CD4-positive, alpha-beta T cell treated with Interleukin-21 for 1 hour (primary cell): ENCODE data around the gene PDLIM1.

ENCODE experiments used
- DNase-seq: peaks from one replicate; pipeline ENCODE4 v3.0.0-alpha.2; 2020

PDLIM1 gene, protein sequence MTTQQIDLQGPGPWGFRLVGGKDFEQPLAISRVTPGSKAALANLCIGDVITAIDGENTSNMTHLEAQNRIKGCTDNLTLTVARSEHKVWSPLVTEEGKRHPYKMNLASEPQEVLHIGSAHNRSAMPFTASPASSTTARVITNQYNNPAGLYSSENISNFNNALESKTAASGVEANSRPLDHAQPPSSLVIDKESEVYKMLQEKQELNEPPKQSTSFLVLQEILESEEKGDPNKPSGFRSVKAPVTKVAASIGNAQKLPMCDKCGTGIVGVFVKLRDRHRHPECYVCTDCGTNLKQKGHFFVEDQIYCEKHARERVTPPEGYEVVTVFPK

DNA sequence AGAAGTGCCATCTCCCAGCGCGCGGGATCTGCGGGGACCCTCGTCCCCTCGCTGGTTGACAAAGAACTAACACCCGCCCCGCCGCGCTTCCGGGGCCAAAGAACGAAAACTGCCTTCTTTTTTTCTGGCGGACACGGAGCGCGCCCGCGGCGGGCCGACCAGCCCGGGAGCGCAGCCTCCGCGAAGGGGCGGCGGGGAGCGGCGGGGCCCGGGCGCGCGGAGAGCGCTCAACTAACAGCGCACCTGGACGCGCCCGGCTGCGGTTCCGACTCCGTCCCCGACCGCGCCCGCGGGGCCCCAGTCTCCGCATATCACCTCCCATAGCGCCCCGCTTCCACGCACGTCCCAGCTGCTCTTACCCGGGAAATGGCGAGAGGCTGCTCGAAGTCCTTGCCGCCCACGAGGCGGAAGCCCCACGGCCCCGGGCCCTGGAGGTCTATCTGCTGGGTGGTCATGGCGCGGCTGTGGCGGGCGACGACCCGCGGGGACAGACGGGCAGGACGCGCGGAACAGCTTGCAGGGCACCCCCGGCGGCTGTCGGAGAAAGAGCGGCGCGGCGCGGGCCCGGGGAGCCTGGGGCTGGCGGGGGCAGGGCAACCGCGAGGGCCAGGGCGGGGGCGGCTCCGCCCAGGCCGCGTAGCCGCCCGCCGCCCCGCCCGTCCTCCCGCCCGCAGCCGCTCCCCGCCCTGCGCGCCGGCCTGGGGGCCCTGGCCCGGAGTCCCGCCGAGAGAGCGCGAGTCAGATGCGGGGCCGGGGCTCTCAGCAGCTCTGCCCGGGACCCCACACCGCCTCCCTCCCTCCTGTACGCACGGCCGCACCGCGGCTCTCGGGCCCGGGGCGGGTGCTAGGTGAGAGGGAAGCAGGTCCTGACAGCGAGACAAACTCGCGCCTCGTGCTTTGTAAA lies at the start of gene PDLIM1:
Gene PDLIM1, minus strand, starts transcription at position 543 of the 904 bp plus-strand sequence. Its CDS starts 88 bp downstream, at position 455.
- peak; percentile 51 for DNase-seq

DNA sequence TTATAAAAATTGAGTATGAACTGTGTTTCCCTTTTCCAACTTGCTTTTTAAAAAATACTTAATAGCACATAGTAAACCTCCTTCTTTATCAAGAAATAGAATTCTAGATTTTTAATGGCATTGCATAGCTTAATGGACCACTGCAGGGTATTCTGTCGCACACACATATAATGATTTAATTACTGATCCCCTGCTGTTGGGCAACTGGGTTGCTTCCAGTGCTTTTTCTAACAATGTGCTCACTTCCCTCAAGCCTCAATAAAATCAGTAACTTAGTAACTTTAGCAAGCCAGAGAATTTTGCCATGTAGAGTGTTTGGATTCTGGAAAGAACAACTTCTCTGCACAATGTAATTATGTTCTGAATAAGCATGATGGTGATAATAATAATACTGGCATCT lies 49.1 kb upstream of the PDLIM1 start:
- no peak for DNase-seq

DNA sequence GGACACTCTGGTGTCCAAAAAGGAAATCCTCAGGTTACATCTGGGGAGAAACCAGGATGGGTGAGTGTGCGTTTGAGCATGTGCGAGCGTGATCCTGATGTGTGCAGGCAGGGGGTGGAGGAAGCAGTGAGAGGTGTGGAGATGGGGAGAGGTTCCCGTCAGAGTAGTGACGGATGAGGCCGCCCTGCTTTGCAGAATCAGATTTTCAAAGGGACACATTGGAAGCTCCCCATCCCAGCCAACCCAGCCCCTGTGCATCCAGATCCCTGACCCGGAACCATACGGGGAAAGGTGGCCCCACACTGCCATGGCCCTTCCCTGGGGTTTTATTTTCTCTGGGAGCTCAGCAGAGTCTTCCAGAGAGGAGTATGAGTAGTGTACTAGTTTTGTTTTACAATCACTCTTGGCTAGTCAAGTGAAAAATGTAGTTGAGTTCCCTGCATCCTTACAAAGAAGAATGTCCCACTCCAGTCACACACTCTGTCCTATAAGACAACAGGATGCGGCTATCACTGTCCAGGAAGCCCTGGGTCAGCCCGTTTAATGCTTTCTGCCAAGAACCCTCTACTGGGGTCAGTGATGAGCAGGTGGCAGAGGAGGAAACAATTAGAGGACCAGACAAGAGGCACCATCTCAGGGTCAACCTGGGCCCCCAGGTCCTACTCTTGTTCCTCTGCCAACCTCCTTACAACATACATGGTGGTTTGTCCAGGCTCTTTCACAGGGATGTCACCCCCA lies 46.8 kb upstream of the PDLIM1 start:
- DNase-seq = no peak

DNA sequence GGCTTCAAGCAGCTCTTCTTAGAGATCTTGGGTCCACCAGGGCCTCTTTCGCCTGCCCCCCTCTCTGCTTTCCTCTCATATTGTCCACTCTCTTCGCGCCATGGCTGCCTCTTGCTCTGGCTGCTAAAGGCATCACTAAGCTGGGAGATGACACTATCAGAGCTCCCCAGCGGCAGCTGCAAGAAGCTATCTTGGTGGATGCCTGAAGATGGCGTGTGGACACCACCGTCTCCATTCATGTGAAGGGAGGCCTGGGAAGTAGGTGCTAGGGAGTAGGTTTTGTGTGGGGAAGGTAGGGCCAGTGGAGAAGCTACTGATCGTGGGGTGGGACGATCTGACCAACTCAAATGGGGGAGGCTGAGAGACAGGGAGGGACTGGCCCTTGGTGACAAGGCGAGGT lies 45.9 kb upstream of the PDLIM1 start:
- no peak for DNase-seq

DNA sequence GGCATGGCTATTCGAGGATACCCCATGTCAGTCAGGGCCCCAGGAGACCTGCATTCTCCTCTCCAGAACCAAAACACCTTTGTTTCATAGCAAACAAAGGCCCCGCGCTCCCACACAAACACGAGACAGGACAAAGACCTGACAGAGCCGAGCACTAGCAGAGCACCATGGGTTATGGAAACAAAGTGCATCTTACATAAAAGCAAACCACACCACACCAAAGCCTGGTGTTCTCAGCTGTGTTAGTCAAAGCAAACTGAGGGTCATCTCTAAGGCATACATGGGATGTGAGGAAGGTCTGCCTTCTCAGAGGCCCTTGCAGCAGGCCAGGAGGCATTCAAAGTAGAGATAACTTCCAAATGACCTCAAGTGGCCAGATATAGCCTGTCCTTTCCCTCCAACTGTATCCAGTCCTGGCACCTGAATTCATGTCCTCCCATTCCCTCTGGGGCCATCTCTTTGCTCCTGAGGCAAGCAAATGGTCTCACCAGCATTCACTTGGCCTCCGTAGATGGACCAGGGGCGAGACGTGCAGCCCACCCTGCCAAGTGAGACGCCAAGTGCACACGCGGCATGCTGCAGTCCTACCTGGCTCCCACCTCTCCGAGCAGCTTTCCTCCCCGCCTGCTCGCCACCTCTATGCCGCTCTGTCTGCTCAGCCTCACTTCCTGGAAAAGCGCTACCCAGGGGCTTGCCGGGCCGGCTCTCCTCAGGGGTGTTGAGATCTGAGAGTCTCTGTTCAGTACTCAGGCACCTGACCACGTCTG lies 45.3 kb upstream of the PDLIM1 start:
- DNase-seq = no peak

DNA sequence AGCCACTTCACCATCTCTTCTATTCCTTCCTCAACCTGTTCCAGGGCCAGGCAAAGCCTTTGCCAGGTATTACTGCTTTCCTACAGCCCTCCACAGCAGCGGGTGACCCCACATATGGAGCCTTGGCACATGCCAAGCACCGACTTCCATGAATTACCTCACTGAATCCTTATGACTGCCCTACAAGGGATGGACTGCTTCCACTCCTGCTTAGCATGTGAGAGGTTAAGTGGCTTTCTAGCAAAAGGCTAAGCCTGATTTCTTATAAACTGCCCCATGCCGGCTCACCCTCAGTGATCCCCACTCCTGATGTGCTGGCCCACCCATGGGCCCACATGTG lies 44.0 kb upstream of the PDLIM1 start:
- DNase-seq = no peak

DNA sequence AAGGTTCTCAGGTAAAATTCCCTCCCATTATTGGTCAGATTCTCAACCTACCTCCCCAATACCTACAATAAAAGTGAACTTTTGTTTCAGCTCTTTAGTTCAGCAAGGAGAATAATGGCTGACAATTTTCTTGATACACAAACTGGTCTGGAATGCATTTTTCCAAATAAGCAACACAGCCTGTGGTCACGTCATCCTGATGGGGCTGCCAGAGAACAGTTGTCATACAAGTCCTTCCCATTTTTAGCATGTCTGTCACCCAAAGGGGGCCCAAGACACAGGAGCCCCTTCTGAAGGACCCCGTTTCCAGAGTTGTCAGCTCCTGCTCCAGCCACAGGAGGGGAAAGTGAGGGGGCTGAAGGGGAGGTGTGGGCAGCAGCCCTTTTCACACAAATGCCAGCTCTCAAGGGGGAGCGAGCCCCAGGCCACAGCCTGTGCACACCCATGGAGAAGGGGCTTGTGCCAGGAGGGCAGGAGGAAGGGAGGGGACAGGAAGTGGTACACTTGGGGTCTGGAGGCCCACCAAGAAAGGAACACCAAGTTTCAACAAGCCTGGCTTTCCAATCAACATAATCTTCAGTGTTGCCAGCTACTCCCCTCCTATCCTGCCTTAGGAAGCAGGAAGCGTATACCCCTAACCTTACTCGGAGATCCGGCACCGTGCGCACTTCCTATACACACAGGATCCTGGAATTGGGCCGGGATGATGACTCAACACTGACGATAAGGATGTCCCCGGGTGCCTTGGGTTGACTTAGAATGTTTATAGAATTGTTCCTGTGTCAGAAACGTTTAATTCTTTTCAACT lies 43.4 kb upstream of the PDLIM1 start:
- no peak for DNase-seq

DNA sequence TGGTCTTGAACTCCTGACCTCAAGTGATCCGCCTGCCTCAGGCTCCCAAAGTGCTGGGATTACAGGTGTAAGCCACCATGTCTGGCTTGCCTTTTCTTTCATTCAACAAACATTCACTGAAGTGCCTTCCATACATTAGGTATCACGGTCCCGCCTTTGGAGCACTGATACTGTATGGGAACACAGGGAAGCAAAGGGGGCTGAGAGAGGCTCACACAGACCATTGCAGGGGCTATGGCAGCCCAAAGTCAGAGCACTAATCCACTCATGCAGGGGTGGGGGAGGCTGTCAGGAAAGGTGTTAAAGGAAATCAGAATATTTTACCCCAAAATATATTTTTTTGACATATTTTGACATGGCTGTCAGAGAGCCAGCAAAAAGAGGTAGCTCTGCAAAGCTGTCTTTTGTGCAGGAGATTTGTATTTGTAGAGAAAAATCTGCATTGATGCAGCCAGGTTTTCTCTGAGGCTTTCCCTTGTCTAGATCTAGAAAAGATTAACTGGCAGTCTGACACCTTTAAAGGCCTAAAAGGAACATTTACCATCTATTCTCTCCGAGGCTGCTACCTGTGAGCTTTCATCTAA lies 42.0 kb upstream of the PDLIM1 start:
- DNase-seq = no peak

DNA sequence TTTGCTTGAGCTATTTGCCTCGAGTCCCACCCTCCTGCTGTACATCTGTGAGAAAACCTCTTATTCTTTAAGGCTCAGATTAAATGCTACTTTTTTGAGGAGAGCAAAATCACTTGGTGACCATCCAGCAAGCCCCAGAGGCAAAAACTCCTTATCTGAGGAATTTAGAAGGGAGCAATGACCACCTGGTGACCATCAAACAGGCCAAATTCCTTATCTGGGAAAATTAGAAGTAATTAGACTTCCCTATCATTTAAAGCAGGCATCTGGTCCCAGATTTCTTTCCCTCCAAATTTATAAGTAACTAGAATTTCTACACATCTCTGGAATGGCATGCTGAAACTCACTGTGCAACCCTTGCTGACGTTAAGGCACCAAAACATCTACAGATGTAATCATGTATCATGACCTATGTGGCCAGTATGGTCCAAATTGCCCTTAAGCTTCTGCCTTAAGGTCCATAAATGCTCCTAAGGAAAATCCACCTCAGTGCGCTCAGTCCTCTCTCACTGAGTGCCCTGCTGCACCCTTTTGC lies 40.9 kb upstream of the PDLIM1 start:
- no peak for DNase-seq

DNA sequence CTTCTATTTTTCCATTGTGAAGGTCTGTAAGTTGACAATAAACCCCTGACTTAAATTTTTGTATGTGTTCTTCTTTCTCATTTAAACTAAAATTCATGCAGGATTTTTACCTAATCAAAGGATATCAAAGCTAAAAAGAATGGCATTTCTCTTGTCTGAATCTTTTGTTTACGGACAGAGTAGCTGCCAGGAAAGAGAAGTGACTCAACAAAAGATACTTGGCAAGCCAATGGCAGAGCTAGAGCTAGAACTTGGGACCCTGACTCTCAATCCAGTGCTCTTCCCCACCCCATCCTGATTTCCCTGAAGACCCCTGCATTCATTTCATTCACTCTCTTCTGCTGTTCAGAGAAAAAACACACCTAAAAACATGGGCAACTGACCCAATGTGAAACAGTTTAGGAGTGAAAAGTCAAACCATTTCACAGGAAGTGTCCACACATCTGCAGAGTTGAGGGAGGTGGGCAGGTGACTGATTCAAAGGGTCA lies 40.2 kb upstream of the PDLIM1 start:
- DNase-seq = no peak

DNA sequence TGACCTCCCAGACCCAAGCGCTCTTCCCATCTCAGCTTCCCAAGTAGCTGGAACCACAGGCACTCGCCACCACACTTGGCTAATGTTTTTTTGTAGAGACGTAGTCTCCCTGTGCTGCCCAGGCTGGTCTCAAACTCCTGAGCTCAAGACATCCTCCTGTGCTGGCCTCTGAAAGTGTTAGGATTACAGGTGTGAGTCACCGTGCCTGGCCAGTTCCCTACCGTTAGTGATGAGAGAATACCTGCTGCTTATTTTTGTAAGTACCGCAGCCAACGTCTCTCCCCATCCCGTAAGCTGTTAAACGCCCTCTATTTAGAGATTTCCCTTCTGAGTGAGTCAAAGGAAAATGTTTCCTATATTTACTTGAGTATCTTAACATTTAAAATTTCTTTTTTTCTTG lies 38.5 kb upstream of the PDLIM1 start:
- DNase-seq = no peak

DNA sequence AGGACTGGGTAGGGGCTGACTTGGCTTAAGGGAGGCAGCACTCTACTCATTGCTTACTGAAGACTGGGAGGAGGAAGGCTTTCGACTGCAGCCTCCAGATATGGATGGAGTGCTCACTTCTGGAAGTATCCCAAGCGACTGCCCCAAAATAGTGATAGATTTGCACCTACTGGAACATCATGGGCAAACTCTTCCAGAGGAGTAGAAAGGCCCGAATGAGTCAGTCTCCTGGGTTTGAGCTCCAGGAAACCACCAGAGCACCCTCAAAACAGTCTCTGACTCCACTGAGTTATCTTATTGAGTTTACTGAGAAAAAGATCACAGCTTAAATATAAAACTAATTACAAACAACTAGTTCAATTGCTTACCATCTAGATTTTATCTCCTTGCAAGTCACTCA lies 37.2 kb upstream of the PDLIM1 start:
- no peak for DNase-seq

DNA sequence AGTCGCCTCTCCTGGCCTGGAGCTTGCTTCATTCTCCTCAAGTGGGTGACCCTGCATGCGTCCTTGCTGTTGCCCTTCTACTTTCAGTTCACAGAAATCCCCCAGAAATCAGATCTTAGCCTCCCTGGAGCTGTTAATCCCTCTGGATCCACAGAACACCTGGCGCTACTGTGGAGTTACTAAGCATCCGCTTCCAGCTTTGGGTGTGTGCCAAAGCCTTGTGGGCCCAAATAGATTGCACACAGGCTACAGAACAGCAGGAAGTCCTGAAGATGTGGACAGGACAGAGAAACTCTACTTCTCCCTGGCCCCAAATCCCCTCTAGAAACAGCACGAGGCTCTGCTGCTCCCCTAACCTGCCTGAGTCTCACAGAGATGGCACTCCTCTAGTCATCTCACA lies 36.6 kb upstream of the PDLIM1 start:
- no peak for DNase-seq

DNA sequence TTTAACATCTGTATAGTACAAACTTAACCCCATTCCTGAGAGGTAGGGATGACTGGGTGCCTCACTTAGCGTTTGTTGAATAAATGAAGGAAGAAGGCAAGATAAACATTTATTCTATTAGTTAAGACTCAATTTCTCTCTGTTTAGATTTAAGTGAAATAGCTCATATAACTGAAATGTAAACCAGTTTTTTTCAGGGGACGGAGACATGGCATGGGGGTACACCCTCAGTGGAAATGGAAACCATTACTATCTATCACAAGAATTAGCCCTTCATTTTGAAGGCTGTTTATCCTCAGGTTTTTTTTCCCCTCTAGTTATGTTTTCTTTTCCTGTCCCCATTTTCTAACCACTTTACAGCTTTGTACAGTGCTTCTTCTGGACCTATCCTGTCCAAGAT lies 35.6 kb upstream of the PDLIM1 start:
- no peak for DNase-seq

DNA sequence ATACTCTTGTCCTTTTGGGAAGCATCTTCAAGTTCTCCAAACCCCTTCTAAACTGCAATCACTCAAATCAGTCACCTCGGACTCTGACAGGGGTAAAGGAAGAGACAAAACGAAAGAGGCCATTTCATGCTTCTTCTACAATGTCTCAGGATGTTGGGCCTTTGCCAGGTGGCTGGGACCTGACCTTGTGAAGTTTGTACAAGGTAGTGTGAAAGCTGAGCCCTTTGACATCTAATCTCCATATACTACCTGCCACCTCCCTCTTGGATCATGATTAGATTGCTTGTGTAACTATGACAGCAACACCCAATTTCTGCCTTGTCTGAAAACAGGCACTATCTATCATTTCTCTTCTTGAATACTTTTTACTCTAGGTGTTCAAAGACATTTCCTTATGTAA lies 35.1 kb upstream of the PDLIM1 start:
- DNase-seq = no peak

DNA sequence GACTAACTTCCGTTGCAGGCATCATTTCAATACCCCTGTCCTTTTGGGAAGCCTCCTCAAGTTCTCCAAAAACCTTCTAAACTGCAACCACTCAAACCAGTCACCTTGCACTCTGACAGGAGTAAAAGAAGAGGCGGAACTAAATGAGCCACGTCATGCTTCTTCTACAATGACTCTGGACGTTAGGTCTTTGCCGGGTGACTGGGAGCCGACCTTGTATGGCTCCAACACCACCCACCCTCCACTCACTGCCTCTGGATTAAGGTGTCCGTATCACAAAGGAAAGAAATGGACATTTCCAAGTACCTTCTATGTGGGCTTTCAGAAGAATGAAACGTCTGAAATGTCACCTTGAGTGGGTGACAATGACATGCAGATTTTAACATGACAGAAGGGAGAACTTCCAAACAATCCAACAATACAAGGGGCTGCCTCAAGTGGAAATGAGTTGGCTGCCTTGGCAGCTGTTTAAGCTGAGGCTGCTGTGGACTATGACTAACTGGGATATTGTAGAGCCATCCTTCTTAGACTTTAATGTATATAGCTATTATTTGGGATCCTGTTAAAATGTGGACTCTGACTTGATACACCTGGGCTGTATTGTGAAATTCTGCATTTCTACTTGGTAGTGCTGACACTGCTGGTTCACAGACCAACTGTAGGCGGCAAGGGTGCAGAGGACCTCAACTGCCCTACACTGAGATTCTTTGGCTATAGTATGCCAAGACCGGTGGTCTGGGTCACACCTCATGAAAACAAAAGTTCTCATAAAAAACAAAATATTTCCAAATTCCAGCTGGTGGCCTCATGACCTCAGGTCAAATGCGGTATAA lies 33.8 kb upstream of the PDLIM1 start:
- DNase-seq = no peak

DNA sequence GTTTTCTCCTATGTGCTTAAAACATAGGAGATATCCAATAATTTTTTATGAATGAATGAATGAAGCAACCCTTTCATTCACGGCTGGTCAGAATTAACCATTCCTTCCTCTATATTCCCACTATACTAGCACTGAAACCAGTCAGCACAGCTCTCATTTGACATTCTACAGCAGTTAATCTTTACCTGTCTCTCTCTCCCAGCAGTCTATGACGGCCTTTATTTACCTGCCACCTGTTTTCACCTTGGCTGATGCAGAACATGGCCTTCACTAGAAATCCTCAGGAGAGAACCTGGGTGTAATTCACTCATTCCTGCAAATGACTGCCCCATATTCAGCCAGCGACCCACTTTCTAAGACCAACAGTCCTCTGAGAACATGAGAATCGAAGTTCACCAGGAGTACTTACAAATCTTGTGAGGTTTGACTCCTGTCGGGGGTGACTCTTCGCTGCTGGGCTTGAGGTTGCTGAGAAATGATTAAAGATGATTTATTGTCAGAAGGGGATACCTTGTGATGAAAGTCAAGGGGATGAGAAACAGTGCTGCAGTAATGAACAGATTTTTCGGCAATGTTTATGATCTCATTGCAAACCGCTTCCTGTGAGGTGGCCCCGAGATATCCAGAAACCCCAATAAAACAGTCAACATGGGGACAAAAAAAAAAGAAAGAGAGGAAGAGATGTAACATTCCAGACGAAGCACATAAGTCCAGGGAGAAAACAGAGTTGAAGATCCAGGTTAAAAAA lies 30.9 kb upstream of the PDLIM1 start:
- DNase-seq = no peak

DNA sequence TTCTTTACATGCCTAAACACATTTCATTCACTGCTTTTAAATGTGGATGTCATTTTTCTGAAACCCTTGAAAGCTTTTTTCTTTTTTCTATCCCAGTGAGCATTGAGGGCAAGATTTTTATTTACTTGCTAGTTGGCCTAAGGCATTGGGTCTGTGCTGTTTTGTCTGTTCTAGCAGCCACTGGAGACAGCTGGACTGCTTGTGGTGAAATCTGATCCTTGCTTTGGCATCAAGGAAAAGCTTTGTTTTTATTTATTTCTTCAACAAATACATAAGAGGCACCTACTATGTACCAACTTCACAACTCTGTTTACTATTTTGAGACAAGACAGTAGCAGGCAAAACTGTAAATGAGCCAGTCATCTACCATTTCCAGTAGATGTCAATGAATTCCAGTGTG lies 28.4 kb upstream of the PDLIM1 start:
- no peak for DNase-seq

DNA sequence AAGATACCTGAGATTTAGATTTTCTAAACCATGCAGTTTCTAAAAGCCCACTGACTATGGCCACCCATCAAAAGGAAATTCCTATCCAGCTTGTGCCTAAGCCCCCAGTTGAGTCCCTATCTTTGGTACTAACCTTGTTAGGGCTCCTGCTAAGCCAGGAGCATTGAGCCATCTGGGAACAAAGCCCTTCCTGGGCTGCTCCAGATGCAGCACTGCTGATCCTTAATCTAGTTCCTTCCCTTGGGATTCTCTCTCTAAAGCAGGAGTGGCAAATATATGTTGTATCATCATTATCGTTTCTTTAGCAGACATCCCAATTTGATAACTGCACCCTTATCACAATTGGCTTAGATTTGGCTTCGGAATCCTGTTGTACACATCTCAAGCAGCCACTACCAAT lies 24.7 kb upstream of the PDLIM1 start:
- no peak for DNase-seq
